HG02759 (cell line): ENCODE results near the gene KCNN3.

Source experiments
- ATAC-seq: cut with Tn5 transposase; IDR thresholded peaks from one replicate; pipeline ENCODE4 v1.9.1; 2021; ENCODE audit warnings: mild to moderate bottlenecking, moderate library complexity; ENCODE audit not compliant: unreplicated experiment

The KCNN3 gene

DNA sequence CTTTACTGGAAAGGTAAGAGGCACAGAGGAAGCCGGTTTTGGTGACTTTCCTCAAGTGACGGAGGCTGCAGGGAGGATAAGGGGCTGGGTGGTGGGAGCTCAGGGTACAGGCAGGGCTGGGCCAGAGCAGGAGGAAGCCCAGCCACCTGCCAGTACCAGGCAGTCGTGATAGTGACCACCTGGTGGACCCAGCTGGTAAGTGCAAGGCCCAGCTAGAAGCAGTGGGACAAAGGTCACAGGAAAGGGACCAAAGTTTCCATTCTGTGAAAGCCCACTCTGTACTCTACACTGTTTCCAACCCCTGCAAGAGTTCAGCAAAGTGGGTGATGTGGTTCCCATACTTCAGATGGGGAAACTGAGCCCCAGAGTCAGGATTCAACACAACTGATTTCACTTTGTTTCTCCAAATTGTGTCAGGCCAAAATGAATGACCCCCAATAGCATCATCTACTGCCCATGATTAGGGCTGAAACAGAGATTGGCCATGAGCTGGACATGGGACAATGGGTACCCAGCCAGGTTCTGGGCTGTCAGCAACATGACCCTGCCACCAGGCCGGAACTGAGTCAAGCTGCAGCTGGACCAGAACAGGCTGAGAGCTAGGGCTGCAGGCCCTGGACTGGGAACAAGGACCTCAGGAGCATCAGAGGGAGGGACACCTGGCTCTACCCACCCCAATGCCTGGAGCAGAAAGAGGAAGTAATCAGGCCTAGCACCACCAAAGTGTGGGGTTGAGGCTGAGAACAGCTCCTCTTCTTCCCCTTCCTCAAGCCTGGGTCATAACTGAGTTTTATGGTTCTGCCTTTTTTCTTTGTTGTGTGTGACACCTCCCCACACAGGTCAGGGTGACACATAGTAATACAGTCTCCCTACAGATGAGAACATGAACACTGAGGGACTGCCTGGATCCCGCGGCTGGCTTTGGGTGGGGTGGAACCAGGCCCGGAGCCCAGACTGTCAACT, 50.2 kb downstream of the KCNN3 start:
- ATAC-seq: no peak

DNA sequence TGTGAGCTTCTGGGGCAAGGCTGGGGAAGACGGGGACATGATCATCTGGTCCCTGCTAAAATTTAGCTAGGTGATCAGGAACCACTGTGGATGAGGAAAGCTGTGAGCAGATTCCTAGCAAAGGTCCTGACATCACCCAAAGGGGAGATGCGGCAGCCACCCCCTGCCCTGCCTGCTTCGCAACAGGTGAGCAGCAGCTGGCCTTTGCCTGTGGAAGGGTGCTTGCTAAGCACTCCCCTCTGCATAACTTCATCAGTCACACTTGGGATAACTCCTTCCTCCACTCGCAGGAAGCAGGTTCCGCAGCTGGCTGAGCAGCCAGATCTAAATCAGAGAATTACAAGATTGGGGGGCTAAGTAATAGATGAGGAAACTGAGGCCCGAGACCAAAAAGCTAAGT, 51.2 kb downstream of the KCNN3 start:
- ATAC-seq: no peak

DNA sequence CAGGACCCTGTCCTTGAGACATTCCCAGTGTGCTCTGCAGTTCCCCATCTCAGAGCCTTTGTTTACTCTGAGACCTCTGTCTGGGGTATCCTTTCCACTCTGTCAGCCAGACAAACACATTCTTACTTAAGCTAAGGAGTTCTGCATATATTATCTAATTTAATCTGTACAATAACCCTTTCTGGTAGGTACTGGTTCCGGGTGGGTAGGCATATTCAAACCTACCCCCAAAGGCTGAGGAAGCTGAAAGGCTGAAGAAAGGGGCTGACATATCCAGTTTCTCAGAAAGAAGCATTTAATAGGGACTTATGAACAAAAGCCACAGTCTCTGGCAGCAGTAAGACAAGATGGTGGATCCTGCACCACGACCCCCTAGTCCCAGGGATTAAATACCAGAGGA, 53.1 kb downstream of the KCNN3 start:
- no peak for ATAC-seq

- ATAC-seq: no peak
Measured at GRCh38 chr1:154816369-154816768, 53.7 kb downstream of the KCNN3 start.

DNA sequence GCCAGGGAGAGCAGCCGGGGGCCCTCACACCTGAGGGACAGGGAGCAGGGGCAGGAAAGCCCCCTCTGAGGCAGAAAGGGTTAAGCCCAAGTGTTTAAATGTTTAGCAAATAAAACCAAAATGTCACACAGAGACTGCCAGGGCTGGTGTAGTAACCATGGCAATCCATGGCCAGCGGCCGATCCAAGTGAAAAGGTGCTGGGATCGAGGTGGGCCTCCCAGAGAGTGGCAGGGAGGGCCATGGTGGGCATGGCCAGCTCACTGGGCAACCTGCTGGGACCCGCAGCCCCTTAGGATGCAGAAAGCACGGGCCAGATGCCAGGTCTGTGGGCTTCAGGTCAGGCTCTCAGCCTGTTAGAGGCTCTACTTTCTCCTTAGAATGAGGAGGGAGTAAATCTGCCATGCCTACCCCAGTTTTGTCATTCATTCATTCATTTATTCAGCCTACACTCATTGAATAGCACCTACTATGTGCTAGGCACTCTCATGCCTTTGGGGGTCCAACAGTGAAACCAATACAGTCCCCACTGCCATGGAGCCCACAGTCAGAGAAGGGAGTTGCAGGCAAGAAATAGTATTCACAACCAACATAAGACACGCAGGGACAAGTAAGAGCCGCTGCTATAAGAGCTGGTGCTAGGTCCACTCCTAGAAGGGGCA, 56.1 kb downstream of the KCNN3 start:
- ATAC-seq: no peak

DNA sequence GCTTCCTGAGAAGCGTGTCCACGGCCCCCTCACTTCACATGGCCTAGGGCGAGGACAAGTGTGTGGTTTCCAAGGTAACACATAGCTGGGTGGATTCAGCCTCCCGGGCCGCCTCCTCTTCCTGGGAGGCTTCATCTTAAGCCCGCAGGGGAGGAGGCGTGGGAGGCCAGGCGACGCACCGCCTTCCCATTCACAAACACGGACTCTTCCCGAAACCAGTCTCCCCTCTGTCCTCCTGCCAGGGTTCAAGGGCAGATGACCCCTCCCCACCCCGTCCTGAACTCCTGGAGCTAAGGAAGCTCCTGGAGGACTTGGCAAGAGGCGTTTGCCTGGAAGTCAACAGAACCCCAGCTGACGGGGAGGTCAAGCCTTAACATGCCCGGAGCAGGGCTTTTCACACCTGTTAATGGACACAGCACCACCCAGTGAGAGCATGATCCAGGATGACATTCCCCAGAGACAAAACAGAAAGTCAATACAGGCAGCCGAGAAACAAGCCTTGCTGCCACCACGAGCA, 56.7 kb downstream of the KCNN3 start:
- no peak for ATAC-seq

GRCh38 chr1:154812877-154813276, 57.2 kb downstream of the KCNN3 start:
- no peak for ATAC-seq

DNA sequence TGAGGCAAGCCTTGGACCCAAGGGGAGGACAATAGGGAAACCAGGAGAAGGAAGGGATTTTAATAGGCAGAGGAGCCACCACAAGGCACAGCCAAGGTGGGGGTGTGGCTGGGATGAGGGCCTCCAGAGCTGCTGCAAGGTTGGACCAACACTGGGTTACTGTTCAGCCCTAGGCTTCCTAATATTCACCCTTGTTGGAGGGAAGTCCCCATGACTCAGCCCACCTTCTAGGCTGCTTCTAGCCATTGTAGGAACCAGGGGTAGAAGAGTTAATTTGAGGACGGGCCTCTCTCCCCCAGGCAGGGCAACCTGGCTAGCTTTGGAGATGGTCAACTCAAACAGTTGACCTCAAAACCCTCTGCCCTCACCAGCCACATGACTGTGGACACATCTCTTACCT, 59.5 kb downstream of the KCNN3 start:
- no peak for ATAC-seq

DNA sequence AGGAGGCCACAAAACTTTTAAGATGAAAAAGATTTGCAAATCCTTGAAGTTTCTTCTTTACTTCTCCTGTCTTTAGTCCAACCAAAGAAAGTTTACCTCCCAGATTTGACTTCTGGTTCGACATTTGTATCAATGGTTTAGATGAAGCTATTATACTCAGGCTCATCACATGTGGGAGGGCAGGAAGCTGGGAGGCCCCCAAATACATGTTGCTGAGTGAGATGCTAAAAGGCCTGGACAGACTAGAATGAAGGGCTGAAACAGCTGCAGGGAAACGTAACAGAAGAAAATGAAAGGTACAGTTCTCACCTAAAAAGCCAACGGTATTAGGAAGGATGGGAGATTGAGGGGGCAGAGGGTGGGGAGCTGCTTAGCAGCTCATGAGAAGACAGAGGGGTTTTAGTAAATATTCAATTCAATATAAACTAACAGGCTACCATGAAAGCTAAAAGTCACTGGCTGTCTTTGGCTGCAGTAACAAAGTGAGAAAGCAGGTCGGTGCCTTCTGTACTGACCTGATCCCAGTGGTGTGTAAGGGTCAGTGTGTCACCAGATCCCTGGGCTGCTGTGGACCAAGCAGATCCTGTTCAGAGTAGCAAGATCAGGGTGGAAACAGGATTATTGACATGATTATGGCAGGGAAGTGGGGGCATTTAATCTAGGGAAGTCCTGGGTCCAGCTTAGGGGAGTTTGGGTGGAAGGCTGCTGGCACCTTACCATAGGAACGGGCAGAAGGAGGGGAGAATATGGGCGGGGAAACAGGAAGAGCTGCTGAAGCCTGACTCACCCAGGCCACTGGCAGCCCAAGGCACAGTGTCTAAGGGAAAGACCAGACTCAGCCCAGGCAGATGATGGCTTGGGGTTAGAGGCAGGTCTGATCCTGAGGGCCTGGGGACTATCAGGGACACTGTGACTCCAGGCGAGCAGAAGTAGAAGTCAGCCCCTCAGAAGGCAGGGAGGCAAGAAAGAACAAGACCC, 60.4 kb downstream of the KCNN3 start:
- no peak for ATAC-seq

- peak; percentile 40 for ATAC-seq
Measured at GRCh38 chr1:154808909-154809262, 61.2 kb downstream of the KCNN3 start.

DNA sequence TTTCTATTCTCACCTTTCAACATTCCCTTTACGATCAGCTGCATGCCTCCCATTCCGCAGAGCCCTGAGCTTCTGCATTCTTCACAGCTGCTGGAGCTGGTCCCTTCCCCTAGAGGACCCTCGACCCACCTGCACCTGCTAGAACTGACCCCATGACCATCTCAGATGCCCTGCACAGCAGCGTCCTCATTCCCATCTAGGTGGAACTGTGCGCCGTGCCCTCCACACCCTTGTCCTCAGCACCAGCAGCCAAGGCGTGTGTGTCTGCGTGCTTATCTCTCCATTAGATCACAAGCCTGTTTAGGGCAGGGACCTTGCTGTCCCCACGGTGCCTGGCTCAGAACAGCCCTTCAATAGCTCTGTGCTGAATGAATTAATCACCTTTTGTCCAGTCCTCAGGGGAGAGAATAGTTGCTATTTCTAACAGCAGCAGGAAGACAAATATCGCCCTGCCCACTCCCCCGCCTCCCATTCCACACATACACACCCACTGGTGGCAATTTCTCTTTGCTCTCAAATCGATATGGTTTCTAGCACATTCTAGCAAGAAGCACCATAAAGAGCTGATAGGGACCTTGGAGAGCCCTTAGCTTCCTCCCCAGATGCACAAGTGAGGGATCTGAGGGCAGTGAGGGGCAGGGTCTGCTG, 61.7 kb downstream of the KCNN3 start:
- no peak for ATAC-seq

- peak; percentile 71 for ATAC-seq
Measured at GRCh38 chr1:154807048-154807591, 63.0 kb downstream of the KCNN3 start.

- no peak for ATAC-seq
Measured at GRCh38 chr1:154806333-154806732, 63.7 kb downstream of the KCNN3 start.

DNA sequence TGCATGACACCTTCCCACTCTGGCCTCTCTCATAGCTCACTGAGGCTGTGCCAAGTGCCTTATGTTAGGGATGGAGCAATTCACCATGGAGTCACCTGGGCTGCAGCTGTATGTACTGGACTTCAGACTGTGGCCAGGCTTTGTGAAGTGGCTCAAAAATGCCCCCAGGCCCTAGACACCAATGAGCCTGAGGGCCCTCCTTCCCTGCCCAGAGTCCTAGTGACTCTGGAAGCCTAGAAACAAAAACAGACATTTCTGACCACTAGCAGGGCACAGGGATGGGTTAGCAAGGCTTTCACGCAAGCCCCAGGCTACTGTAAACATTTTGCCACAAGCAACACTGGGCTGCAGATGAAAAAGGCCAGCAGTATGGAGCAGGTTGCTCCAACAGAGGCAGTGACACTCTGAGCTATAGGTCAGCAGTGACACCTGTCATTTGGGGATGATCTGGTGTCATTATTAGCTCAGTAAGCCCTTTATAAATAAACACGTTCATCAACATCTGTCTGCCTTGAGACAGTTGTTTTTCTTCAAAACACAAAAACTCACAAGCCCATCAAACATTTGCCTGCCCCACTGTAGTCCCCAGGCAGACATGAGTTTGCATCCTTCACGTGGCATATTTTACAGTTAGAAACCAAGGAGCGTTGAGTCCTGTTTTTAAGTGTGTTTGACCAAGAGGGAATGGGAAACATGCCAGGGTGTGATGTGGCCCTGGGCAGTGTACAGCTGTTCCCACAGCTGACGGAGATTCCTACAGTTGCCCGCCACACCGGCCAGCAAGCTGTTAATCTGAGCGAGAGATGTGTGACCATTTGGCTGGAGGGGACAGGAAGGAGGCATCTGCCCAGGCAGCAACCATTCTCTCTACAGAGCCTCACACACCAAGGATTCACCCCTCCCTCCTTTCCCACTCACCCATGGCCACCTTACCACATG, 66.8 kb downstream of the KCNN3 start:
- ATAC-seq: no peak

DNA sequence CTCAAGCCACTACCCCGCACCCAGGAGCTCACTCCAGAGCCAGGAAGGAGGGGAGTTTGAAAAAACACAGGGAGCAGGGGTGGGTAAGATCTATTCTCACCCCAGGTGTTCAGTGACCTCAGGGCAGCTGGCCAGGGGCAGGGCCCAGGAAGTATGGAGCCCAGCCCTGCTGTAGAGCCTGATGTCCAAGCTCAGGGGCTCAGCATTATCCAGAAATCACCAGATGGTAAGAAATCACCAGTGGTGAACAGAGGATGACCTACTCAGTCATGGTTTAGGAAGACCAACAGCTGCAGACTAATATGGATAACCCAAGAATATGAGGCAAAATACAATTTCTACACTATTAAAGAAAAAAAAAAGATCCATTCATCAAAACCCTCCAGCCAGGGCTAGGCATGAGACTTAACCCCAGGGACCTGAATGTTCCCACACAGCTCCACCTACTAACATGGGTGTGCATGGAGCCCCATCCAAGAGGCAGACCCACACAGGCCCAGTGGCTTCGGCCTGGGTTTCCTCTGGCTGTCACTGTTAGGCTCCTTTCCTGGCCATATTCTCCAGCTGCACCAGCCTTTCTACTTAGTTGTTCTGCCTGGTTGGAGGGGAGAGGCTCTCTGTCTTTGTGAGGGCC, 67.6 kb downstream of the KCNN3 start:
- no peak for ATAC-seq

DNA sequence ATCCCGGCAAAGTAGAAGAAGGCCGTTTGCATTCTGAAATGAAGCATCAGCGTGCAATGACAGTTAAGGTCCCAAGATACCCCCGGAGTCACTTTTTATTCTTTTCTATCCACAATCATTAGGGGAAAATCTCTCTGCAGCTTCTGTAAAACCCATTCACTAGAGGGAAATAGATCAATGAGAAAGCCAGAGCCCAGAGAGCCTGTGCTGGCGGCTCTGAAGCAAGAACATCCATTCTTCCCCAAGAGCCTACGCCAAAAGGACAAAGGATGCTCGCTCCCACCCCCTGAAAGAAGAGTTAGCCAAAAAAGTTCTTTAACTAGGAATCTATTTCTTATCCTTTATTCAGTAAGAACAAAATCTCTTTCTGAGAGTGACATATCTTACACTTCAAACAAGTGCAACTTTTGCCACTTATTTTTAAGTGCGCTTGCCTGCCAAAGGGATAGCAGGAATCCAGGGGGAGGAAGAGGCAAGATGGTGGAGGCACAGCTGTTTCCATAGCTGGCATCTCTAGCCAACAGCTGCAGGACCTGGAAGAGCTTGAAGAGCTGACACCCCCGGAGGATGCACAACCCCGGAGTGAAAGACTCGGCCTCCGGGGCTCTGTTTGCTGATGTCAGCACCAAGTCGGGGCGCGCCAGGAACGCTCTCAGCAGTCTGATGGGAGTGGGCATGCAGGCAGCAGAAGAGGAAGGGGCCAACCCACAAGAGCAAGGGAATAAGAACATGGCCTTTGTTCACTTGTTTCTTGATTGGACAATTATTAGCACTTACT, 68.7 kb downstream of the KCNN3 start:
- ATAC-seq: no peak

DNA sequence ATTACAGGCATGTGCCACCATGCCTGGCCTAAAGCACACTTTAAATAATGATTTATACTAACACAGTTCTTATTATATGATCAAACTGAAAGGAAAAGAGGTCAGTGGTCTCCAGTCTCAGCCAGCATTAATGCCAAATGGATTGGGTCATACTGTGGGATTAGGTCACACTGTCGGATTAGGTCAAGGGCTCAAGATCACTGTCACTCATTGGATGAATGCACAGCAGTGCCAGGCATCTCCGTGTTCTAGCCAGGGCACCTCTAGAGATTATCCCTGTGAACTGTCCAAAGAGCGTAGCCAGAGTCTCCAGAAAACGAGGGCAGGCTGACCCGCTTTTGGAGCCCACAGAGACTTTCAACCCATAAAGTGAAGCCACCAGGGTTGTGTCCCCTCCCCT, 70.9 kb downstream of the KCNN3 start:
- ATAC-seq: no peak

DNA sequence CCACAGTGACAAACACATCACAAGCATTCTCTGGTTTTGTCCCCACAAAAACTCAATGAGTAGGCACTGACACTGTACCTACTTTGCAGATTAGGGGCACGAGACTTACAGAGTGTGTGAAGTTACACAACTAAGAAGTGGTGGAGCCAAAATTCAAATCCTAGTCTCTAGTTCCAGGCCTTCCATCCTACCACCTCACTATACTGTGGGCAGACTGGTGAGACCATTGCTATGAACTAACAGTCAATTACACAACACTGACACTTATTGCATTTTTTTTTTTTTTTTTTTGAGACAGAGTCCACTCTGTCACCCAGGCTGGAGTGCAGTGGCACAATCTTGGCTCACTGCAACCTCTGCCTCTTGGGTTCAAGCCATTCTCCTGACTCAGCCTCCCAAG, 71.4 kb downstream of the KCNN3 start:
- no peak for ATAC-seq
